NCI-H446 treated with DMSO at 0.1 percent for 48 hours (cell line): ENCODE data around the gene CCDC63.
"Not testable (repeated sequence)": the region's sequence is repeated elsewhere in the genome, so short reads cannot be mapped to it uniquely, and the experiment has no call there.

Source experiments
- DNase-seq: peaks from one replicate; lab custom pipeline; 2025; lab: John Stamatoyannopoulos, UW

CCDC63 gene

DNA sequence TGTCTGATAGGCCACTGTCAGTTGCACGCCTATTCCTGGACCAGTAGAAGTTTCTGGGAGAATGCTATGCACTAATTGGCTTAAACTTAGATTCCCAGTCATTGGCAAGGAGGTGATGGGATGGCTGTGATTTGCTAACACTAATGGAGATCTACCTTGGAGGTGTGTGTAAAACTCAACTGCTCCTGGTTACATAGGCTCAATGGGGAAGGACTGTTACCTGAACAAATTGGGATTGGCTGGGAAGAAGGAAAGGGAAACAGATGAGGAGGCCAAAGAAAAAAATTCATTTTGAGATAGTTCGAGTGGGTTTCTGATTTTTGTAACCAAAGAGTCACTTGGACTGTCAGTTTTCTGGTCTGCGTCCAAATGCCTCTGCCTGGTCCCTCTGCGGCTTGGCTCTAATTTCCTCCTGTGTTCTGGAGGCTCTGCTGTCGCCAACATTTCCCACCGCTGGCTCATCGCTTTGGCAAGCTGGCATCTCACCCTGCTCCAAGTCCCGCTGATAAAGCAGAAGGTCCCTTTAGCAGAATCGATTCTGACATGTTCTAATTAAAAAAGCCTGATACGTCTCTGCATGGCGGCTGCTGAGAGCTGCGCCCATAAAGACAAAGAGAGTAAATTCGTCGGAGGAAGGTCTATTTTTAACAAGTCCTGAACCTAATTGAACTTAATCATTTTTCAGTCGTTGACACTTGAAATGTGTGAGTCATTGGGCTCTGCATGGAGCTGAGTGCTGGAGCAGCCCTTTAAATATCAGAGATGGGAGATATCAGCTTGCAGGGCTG lies 2.0 kb upstream of the CCDC63 start:
- DNase-seq, result peak; percentile 97

DNA sequence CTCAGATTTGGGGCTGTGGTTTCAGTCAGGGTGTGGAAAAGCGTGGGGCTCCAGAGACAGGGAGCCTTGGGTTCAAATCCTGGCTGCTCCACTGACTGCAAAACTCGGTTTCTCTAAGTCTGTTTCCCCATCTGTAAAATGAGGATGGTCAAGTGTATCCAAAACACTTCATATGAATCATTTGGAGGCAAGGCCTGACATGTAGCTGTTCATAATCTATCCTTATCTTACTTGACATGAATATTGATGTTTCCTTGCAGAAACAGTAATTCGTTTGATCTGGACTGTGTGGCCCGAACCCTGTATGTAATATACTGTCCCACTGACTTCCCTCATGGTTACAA lies 1.5 kb upstream of the CCDC63 start:
- no peak for DNase-seq

DNA sequence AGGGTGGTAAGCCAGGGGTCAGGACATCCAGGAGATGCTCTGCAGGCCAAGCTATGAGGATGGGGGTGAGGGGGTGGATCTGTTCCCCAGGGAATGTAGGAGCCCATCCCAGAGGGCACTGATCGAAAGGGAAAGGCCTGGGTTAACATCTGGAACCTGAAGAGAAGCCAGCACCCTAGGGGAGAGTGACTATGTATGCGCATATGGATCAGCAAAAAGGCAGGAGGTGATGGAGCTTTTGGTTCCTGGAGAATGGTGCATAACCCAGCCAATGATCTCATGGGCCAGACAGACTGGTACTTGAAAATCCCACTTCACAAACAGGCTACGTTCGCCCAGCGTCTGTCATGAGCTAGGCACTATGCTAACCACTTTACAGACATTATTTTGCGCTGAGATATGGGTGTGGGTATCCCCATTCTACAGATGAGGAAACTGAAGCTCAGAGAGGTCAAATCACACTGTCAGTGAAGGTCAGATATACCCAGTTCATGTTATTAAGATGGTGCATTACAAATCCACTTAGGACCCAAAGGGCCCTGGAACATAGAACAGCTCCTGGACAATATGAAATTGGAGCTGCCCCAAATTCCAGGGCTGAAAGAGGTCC lies 1.6 kb downstream of the CCDC63 start:
- peak; percentile 21 for DNase-seq

DNA sequence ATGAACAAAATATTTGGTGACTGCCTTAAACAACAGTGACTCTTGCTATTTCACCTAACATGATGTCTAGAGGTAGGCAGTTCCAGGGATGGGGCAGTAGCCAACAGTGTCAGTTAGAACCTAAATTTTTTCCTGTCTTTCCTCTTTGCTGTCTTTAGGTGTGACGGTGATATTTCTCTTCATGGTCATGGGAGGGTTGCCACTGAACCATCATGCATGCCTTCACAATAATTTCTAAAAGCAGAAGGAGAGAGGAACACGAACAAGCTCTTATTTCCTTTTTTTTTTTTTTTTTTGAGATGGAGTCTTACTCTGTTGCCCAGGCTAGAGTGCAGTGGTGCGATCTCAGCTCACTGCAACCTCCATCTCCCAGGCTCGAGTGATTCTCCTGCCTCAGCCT lies 2.4 kb downstream of the CCDC63 start:
- DNase-seq, result no peak

DNA sequence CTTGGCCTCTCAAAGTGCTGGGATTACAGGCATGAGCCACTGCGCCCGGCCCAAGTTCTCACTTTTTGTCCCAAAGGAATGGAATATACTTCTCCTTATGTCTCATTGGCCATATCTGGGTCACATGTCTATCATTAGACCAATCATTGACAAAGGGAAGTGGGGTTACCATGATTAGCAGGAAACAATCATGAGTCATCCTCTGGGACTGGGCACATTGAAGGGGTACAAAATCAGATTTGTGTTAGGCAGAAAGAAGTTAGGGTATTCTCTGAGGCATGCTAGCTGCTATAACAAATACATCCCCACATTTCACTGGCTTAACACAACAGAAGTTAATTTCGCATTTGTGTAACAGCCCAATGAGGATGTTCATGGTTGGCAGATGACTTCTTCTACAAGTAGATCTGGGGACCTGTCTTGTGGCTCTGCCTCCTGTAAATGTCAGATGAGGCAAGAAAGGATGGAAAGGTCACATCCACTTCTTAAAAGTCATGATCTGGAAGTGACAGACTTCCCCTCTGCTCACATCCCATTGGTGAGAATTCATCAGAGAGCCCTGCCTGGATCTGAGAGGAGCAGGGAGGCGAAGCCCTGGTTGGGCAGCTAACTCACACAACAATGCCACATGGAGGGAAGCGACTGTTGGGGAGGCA lies 3.1 kb downstream of the CCDC63 start:
- DNase-seq, result no peak

DNA sequence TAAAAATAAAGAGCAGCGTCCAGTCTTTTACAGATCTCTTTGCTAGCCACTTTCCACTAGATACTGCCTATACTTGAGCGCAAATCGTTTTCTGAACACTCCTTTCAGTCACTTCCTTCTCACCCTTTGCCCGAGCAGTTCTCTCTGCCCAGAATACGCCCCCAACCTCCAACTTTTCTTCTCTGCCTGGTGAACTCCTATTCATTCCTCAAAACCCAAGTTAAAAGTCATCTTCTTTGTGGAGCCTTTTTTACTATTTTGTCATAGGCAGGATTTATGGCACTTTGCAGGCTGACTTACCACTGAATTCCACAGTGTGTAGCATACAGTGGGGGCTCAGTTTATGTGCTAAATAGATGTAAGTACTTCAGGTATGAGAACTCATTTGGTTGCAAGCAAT lies 4.0 kb downstream of the CCDC63 start:
- no peak for DNase-seq

DNA sequence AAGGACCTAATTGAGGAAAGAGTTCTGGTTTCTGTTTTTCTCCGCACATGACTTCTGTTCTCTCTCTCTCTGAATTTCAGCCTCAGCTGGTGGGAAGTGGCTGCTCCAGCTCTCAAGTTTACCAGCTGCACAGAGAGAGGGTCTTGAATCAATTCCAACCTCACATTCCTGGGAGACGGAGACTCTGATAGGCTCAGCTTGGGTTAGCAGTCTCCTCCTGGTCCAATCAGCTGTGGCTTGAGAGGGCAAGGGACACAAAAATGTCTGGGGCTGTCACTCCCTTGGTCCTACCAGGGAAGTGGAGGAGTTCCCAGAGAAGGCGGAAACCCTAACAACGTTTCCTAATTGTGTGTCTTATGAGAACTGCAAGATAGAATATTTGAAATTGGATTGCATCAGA lies 7.0 kb downstream of the CCDC63 start:
- DNase-seq, result peak; percentile 62

DNA sequence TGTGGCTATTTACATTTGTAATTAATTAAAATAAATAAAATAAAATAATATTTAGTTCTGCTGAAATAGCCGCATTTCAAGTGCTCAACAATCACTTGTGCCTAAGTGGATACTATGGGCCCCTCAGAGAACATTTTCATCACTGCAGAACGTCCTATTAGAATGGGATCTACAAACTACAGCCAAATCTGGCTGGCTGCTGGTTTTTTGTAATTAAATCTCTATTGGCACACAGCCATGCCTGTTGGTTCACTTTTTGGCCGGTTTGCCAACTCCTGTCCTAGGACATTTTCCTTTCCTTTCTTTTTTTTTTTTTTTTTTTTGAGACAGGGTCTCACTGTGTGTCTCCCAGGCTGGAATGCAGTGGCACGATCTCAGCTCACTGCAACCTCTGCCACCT lies 9.8 kb downstream of the CCDC63 start:
- DNase-seq, result peak; percentile 78

DNA sequence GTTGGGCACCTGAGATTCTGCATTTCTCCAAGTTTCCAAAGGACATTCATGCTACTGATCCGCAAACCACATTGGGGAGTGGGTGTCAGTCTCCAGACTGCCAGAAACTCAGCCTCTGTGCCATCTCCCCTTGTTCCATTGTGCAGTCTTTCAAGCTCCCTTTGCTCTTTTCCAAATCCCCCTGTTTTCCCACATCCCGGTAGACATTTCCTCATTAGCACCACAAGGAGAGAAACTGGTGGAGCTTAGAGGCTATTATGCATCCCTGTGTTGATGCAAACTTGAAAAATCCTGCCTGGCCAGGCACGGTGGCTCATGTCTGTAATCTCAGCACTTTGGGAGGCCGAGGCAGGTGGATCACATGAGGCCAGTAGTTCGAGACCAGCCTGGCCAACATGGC lies 10.7 kb downstream of the CCDC63 start:
- no peak for DNase-seq

DNA sequence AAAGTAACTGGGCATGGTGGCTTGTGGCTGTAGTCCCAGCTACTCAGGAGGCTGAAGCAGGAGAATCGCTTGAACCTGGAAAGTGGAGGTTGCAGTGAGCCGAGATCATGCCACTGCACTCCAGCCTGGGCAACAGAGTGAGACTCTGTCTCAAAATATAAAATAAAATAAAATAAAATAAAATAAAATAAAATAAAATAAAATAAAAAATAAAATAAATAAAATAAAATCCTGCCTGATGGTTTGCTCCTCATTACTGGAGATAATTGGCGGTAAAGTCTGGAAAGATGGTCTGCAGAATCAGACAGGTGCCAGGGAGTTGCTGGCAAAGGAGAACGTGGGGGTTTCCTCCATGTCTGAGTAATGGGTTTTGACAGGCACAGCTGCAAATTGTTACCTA lies 11.2 kb downstream of the CCDC63 start:
- not testable (repeated sequence) for DNase-seq

DNA sequence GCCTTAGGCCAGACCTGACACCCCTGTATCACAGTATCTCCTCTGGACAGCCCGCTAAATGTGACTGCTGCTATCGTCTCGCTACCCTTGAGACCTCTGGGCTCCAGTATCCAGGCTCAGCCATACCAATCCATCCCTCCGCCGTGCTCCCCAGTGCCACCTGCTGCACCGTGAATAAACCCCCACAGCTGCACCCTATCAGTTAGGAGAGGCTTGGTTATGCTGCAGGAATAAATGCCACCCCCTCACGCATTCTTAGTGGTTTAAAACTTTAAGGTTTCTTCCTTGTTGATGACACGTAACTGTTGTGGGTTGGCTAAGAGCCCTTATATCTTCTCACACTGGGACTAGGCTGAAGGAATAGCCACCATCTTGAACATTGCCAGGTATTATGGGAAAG lies 12.1 kb downstream of the CCDC63 start:
- no peak for DNase-seq

DNA sequence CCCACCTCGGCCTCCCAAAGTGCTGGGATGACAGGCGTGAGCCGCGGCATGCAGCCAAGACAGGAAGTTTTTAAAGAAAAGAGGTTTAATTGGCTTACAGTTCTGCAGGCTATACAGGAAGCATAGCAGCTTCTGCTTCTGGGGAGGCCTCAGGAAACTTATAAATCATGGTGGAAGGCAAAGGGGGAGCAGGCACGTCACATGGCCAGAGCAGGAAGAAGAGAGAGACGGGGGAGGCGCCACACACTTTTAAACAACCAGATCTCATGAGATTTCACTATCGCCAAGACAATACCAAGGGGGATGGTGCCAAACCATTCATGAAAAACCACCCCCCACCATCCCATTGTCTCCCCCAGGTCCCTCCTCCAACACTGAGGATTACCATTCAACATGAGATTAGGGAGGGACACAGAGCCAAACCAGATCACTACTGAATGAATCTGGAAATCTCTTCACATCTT lies 14.1 kb downstream of the CCDC63 start:
- no peak for DNase-seq

DNA sequence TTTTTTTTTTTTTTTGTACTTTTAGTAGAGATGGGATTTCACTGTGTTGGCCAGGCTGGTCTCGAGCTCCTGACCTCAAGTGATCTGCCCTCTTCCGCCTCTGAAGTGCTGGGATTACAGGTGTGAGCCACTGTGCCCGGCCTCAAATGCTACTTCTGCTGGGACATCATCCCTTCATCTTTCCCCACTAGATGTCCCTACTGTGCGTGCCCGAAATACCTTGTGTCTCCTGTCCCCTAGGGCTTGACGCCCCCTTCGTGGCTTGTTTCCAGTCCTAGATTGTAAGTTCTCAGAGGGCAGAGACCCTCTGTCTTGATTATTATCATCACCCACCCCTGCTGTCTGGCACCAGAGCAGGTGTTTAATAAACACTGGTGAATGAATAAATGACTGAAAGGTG lies 14.9 kb downstream of the CCDC63 start:
- DNase-seq, result no peak

DNA sequence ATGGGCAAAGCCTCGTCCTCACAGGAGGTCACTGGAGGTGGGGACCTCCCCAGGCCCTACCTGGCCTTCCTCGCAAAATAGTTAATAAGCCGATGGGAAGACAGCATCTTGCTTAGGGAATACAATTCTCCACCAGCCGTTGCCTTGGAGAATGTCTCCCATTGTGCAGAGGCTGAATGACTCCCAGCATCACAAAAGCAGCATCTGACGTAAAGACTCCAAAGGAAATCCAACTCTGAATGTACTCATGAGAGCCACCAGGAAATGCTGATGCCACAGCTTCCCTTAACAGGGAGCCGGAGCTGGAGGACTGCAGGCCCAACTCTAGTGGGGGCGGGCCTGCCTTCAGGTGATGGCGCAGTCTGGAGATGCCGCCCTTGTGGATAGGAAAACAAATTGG lies 15.5 kb downstream of the CCDC63 start:
- DNase-seq, result no peak

DNA sequence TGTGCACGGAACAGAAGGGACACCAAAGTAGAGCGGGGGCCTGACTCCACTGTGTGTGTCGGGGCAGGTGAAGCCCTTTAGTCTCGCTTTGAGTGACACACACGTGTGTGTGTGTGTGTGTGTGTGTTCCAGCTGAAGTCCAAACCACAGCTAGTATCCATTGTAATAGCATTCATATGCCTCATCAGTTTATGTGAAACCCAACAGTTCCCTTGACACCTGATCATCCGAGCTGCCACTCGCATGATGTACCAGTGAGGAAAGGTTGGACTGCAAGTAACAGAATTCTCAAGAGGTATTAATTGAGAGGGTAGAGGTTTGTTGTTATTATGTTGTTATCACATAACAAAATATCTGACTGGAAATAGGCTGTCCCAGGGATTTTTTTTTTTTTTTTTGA lies 16.4 kb downstream of the CCDC63 start:
- no peak for DNase-seq

DNA sequence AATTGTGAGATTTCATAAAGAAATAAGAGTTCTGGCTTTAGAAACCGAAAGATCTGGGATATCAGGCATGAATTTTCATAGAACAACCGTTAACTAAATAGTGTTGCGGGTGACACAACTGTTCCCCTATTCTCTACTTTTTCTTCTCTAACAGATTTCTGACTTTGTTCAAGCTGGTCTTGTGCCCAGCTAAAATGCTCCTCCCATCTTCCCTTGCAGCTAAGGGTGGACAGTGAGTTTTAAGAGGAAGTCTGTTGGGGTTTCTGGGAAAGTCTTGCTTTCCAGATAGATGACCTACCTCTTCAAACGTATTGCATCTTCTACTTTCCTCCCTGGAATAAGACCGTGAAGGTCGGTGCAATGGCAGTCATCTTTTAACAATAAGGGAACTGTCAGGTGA lies 18.7 kb downstream of the CCDC63 start:
- DNase-seq, result no peak

DNA sequence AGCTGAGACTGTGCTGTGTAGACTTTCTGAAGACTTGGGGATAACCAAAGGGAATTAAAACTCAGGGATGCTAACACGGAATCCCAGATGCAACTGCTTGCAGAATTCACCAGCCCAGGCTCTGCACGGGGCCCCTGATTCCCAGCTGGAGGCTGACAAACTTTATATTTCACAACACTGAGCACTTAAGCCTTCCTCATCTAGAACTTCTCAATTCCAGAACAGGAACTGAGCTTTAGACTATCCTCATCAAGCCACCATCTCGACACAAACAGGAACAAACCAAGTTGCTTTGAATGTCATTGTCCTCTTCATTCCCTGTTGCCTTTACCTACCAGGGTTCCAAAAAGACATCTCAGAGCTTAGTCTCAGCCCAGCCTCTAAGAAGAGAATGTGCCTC lies 22.2 kb downstream of the CCDC63 start:
- no peak for DNase-seq

DNA sequence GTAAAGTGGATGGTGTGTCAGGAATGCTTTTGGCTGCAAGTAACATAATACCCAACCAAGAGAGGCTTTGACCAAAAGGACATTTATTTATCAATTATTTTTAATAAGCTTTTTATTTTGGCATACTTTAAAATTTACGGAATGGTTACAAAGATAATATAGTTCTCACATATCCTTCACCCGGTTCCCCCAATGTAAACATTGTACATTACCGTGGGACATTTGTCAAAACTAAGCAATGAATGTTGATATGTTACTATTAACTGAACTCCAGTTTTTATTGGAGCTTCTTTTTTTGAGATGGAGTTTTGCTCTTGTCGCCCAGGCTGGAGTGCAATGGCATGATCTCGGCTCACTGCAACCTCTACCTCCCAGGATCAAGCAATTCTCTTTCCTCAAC lies 23.0 kb downstream of the CCDC63 start:
- no peak for DNase-seq

DNA sequence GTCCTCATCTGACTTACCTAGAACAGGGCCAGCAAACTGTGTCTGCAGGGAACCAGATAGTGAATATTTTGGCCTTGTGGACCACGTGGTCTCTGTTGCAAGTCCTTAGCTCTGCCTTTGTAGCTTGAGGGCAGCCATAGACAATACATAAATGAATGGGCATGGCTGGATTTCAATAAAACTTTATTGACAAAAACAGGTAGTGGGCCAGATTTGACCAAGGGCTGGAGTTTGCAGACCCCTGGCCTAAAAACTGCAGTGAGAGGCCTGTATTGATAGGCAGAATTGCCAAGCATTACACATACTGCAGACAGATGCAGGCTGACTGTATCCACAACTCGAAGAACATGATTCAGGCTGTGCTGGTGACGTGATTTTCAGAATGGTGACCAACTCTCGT lies 25.3 kb downstream of the CCDC63 start:
- DNase-seq, result no peak

DNA sequence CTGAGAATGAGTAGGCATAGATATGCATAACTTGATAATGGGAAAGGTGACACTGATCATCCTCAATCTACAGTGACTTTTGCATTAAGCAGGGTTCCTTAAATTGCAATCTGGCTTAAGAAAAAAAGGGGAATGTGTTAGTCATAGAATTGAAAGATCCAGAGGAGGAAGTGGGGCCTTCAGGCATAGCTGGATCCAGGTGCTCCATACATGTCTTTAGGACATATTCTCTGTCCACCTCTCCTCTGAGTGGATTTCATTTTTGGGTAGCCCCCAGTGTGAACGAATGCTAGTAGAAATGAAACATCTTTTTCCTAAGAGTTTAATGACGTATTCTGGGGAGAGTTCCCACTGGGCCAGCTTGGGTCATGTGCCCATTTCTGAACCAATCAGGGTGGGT lies 27.6 kb downstream of the CCDC63 start:
- no peak for DNase-seq

DNA sequence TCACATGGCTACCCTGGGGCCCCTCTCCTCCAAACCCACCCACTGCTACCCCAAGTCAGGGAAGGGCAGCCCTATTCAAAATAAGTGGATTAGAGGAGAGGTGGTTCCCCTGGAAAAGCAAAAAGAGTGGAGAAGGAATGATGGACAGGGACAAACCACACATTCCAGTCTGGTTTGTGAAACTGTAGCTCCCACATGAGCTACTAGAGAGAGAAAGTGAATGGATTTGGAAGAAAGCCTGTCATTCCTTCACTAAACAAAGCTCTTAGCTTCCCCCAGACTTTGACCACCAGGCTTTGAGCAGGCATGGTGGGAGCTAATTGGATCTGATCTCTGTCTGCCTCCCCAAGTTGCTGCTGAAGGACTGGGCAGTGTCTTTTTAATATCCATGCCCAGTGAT lies 28.0 kb downstream of the CCDC63 start:
- DNase-seq, result no peak

DNA sequence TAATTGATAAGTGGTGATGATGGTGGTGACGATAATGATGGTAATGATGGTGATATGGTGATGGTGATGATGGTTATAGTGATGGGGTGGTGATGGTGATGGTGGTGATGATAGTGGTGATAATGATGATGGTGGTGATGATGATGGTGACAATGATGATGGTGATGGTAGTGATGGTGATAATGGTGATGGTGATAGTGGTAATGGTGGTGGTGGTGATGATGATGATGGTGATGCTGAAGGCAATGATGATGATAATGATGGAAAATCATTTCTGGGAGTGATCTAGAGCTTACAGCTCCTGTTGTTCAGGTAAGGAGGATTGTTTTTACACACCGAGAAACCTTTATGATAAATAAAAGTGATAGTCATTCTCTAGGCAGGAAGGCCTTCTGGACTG lies 33.9 kb downstream of the CCDC63 start:
- DNase-seq, result no peak

DNA sequence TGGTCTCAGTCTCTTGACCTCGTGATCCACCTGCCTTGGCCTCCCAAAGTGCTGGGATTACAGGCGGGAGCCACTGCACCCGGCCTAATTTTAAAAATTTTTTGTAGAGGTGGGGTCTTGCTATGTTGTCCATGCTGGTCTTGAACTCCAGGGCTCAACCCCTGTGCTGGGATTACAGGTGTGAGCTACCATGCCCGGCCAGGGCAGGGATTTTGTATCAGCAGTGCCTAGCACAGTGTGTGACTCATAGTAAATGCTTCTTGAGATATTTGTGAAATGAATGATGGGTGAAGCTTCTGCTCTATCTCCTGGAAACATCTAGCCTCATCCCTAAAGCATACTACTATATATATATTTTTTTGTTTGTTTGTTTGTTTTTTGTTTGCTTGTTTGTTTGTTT lies 36.5 kb downstream of the CCDC63 start:
- DNase-seq, result no peak
